Keratinocyte (primary cell): ENCODE data around the gene STK35.

Source experiments
- CTCF ChIP-seq, 3 experiments: IDR thresholded peaks in 1 of 3; conservative IDR thresholded peaks in 1 of 3; optimal IDR thresholded peaks in 1 of 3; 2 replicates in 2 of 3; 3 replicates in 1 of 3; pipeline versions ENCODE3 to v1.5.1; 2011; ENCODE audit warnings: low read length in 3 of 3, mild to moderate bottlenecking in 3 of 3, moderate library complexity in 2 of 3, control low read depth in 1 of 3, inconsistent platforms in 1 of 3; ENCODE audit not compliant: insufficient read depth in 2 of 3; ENCODE audit errors: extremely low read depth in 1 of 3
- EZH2 ChIP-seq: IDR thresholded peaks from one replicate; pipeline ENCODE4 v1.6.1; 2012; ENCODE audit warnings: inconsistent platforms, mild to moderate bottlenecking, low read length, moderate library complexity

DNA sequence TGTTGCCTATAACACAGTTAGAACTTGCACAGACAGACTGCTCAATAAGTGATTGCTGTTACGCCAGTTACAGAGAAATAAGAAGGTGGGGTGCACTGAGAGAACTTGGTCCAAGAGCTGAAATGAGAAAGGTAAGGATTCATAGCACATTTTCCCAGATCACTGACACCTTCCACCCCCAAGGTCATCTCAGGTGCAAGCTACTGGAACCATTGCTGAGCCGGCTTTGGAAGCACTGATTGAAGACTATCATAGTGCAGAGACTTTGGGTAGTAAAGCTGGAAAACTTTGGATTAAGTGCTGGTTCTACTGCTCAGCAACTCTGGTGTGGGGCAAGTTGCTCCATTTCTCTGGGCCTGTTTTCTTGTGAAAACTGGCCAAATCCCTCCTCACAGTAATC, 38.1 kb downstream of the STK35 start:
- TF ChIP-seq CTCF (optimal IDR thresholded peaks at IDR 0.05 in 1 of 3, IDR thresholded peaks at IDR 0.05 in 1 of 3, conservative IDR thresholded peaks at IDR 0.05 in 1 of 3; ENCODE audit: extremely low read depth in 1 of 3, insufficient read depth in 2 of 3, low read length in 3 of 3) (no peak), EZH2 (no peak)
